ENCODE results near the gene DPP4. TPM values are rescaled to one million over a fixed set of nuclear protein-coding genes. Genes with fewer than 3 reads are reported as not detected.

Gene DPP4
- total and polyA plus RNA-seq, 11 donors = 3.4 to 16.1 (median 7.4) TPM

- H3K4me1 ChIP-seq = peaks cover 4 to 54% (median 32%) of the 10 kb centered on the region in 12 donors
- H3K36me3 ChIP-seq = no peaks in the 10 kb centered on the region
- peak overlapping the region in 8 of 12 donors; percentile 9 to 55 (median 30) for H3K27ac ChIP-seq
- ATAC-seq (peak in 2 of 4 donors; percentile 26 to 51), DNase-seq (no peak)
- 46 to 50% (median 47%) methylated on average over 2 of the region's 2 CpGs for whole genome bisulfite sequencing, 4 donors
- H3K9me3 ChIP-seq = no peaks in the 10 kb centered on the region
- intact Hi-C loops (cut with DNase I) = loop anchor here in 7 of 10 donors (5.0 to 10.0 kb wide), 5 partner anchors 42 to 58 kb away; no protein-coding TSS in a partner anchor
- peaks cover 0 to 4% (median 0%) of the 10 kb centered on the region in 9 donors for H3K27me3 ChIP-seq
- TF ChIP-seq POLR2A (IDR thresholded peaks at IDR 0.05) (no peak), CTCF (IDR thresholded peaks at IDR 0.05) (no peak)
- no peak overlapping the region for H3K4me3 ChIP-seq
Observed at GRCh38 chr2:162070228-162070936, 3.6 kb downstream of the DPP4 start.

- H3K4me3 ChIP-seq = no peak overlapping the region
- H3K4me1 ChIP-seq = peaks cover 4 to 44% (median 26%) of the 10 kb centered on the region in 12 donors
- no peaks in the 10 kb centered on the region for H3K9me3 ChIP-seq
- H3K27me3 ChIP-seq = peaks cover 0 to 4% (median 0%) of the 10 kb centered on the region in 9 donors
- DNase-seq (no peak), ATAC-seq (no peak)
- H3K36me3 ChIP-seq = no peaks in the 10 kb centered on the region
- 67 to 83% (median 72%) methylated on average over 4 of the region's 4 CpGs for WGBS, 4 donors
- intact Hi-C loops (cut with DNase I) = loop anchor here in 3 of 10 donors (5.0 to 10.0 kb wide), 3 partner anchors 37 to 55 kb away; no protein-coding TSS in a partner anchor
- TF ChIP-seq POLR2A (IDR thresholded peaks at IDR 0.05) = no peak
- TF ChIP-seq CTCF (IDR thresholded peaks at IDR 0.05) = no peak
- peak overlapping the region in 6 of 12 donors; percentile 2 to 42 (median 28) for H3K27ac ChIP-seq
Observed at GRCh38 chr2:162069267-162069903, 4.6 kb downstream of the DPP4 start.

GRCh38 chr2:162067596-162067995, 6.4 kb downstream of the DPP4 start:
- ATAC-seq (no peak), DNase-seq (no peak)
- Histone ChIP-seq H3K36me3 (no peaks in the 10 kb centered on the region), H3K27me3 (no peaks in the 10 kb centered on the region), H3K9me3 (peaks cover 0 to 2% (median 0%) of the 10 kb centered on the region in 12 donors), H3K27ac (no peak overlapping the region), H3K4me3 (no peak overlapping the region), H3K4me1 (peaks cover 4 to 34% (median 24%) of the 10 kb centered on the region in 12 donors)
- intact Hi-C loops (cut with DNase I) = loop anchor here in 3 of 10 donors (5.0 to 10.0 kb wide), 3 partner anchors 35 to 53 kb away; no protein-coding TSS in a partner anchor
- WGBS, 4 donors = 79 to 91% (median 84%) methylated on average over 1 of the region's 1 CpG
- TF ChIP-seq POLR2A (IDR thresholded peaks at IDR 0.05) (no peak), CTCF (IDR thresholded peaks at IDR 0.05) (no peak)

- TF ChIP-seq CTCF (IDR thresholded peaks at IDR 0.05) (no peak), POLR2A (IDR thresholded peaks at IDR 0.05) (no peak)
- Histone ChIP-seq H3K36me3 (no peaks in the 10 kb centered on the region), H3K4me1 (peaks cover 0 to 19% (median 13%) of the 10 kb centered on the region in 12 donors), H3K27ac (no peak overlapping the region), H3K9me3 (peaks cover 0 to 4% (median 0%) of the 10 kb centered on the region in 12 donors), H3K27me3 (no peaks in the 10 kb centered on the region), H3K4me3 (no peak overlapping the region)
- DNase-seq (no peak), ATAC-seq (no peak)
- intact Hi-C loops (cut with DNase I) = loop anchor here in 3 of 10 donors (5.0 to 10.0 kb wide), 3 partner anchors 33 to 51 kb away; no protein-coding TSS in a partner anchor
Observed at GRCh38 chr2:162065767-162066166, 8.2 kb downstream of the DPP4 start.
